NAMALWA (cell line): Measurements from ENCODE around the gene TRPC4.
"Not testable (repeated sequence)": the region's sequence is repeated elsewhere in the genome, so short reads cannot be mapped to it uniquely, and the experiment has no call there.

Source experiments
- DNase-seq: peaks from one replicate; pipeline ENCODE4 v3.0.0-alpha.2; 2015; ENCODE audit warnings: low spot score

The TRPC4 gene

DNA sequence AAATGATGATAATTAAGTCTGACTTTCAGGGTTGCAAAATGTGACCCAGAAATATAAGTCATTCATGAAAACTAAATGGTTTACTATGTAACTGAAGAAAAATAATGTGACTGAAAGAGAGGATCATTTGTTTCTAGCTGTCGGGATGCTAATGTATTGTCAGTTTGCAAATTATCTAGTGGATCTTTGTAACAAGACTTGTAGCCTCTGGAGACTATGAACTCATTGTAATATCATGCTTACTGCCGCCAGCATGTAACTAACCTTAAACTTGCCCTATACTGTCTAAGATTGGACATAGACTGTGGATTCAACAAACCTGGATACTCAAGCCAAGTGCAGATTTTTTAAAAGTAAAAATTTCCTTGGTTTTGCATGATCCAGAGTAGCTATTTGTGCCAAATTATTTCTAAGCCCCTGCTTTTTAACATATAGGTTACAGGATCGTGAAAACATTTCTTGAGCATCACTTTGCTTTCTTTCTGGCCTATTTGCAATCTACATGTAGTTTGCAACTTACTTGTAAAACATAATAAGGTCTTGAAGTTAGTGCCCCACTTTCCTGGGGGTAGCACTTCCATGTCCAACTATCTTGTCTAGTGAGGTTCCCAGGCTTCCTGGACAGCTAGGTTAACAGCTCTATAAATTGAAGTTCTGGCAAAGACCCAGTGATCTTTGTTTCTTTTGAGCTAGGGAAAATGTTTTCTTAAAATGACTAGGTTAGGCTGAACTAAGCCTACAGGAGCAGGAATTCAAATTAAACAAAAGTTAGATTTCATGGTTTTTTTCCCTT, 267.7 kb downstream of the TRPC4 start:
- DNase-seq = no peak

DNA sequence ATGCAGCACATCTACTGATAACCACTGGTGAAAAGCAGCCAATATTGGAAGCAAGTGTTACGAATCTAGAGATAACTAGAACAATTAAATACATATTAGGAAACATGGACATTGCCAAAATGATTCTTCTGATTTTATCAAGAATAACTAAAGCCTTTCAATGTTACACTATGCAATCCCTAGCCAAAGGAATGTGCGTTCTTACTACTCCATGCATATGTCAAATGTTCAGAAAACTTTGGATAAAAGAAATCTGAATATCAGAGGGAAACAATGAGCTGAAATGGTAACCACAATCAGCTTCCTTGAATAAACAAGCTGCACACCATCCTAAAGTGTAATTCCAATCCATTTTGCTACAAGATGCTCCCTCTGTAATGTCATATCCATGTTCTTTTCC, 270.1 kb downstream of the TRPC4 start:
- DNase-seq = no peak

DNA sequence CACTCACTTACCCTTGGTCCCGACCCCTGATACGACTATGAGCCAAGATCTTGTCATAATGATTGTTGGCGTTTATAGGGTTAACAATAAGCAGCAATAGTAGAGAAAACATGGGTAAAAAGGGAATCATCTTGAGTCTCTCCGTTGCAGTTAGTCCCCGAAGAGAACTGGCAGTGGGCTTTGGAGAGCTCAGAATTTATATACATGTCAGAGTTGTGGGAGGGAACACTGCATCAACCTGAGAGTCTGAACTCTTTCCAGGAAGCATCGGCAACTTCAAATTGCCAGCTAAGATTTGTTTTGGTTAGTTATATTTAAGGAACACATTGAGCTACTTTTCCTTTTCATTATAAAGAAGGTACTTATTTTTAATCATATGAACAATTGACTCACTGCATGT, 271.0 kb downstream of the TRPC4 start, which contains the start of gene POSTN:
TSS of gene POSTN (minus strand) at position 172 of the 400 bp plus-strand sequence. CDS start at position 130, 42 bp downstream.
- no peak for DNase-seq

DNA sequence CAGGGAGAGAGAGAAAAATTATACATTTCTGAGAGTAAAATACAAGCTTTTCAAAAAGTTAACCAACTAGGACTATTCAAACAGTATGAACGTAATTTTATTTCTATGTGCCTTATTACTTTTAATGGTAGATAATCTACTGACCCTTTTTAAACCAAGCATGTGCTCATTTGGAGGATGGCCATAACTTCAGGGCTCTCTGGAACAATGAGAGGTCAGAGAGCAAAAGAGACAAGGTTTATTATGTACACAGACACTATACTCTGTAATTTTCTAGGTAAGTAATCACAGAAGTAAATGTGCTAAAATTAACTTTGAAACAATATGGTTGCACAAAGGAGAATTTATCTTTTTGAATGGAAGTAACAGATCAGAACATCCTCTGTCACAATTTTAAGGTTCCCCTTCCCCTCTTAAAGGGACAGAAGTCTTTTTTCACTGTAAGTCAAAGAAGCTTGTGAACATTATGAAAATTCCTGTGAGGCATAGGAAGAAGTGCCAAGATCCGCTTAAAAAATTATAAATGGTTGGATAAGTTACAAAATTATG, 272.0 kb downstream of the TRPC4 start:
- DNase-seq = no peak

DNA sequence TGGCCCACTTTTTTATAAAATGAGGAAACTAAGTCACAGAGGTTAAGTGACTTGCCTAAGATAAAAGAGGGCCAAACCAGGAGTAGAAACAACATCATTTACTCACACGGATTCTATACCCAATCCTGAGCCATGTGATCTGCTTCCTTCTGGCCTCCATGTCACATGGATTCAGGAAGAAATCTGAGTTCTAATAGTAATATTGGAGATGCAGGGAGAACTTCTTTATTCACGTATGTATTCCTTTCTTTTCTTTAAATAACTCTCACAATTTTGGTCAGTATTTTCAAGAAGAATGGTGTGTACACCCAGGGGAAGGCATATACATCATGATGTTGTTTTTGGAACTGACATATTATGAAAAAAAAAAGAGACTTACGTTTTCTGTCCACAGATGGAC, 272.8 kb downstream of the TRPC4 start:
- DNase-seq = no peak

DNA sequence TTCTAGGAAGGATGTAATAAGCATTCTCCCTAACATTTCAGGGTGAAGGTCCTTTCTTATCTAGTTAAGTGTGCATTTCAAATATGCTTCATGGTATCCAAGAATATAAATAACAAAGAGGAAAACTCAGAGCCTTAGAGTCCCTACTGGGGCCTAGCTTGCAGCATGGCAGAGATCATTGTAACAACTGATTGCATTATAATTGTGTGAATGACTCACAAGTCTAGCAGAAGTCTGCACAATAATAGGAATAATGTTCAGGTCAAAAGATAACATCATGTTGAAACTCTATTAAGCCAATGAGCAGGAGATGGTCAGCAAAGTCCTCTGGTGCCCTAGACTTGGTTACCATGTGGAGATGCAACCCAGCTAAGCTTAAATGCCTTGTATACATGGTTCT, 274.4 kb downstream of the TRPC4 start:
- DNase-seq = no peak

DNA sequence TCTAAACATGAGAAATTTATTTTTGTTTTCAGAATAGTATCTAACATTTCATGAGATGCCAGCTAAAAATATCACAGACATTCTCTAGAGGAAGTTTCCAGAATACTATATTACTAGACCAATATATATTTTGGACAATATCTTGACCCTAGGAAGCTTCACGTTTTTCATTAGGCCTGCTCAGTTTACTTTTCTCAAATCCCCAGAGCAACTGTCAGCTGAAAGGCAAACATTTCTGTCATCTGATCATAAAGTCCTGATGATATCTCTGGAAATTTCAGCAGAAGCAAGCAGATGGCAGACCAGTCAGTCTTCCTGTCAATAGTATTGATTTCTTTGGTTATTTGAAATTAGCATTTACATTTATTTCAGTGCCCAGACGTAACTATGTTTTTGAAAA, 275.0 kb downstream of the TRPC4 start:
- no peak for DNase-seq

DNA sequence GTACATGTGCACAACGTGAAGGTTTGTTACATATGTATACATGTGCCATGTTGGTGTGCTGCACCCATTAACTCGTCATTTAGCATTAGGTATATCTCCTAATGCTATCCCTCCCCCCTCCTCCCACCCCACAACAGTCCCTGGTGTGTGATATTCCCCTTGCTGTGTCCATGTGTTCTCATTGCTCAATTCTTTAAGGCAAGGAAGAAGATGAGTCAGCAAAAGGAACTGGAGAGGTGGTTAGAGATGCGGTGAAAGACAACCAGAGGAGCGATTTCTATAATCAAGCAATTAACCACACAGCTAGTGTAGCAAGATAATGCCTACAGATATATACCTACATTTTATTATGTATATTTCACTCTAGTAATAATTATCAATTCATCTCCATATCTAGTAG, 280.2 kb downstream of the TRPC4 start:
- DNase-seq = not testable (repeated sequence)

DNA sequence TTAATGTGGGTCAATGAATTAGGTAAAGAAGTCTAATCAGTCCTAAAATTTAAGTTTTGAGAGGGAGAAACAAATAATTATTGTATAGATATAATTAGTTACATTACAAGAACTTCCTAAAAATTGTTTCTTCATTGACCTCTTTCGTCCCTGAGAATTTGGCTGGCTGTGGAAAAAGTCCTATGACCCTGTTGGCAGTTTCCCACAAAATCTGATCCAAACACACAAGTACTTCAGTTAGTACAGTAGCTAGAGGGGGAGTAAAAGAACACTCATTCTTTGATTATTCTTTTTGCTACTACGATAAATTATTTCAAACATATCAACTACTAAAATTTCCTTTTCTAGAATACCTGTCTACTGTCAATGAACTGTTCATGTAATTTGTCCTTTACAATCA, 282.3 kb downstream of the TRPC4 start:
- no peak for DNase-seq
